Adrenal gland (tissue), 5 donors: ENCODE results near the gene DGKH.

ENCODE experiments used
- CTCF ChIP-seq, 6 experiments: fragments of 450-650 bp in 4 of 6; fragments of 200-600 bp in 2 of 6; sonication (generic) in 1 of 6; IDR thresholded peaks; 1 replicate in 5 of 6; 2 replicates in 1 of 6; pipeline versions ENCODE4 v1.5.1 to v1.8.0; 2016 to 2021; ENCODE audit warnings: antibody characterized with exemption in 6 of 6, mild to moderate bottlenecking in 2 of 6, moderate library complexity in 1 of 6
- POLR2A ChIP-seq, 2 donors: fragments of 450-650 bp; IDR thresholded peaks; one replicate each; pipeline ENCODE4 v1.6.1; 2017; ENCODE audit warnings: antibody characterized with exemption in 2 of 2, mild to moderate bottlenecking in 2 of 2, moderate library complexity in 1 of 2
- donor health status: DM: no; HTN: no; CAD: no.

- no peak for TF ChIP-seq CTCF (IDR thresholded peaks at IDR 0.05)
- TF ChIP-seq POLR2A (IDR thresholded peaks at IDR 0.05) = no peak
Observed at GRCh38 chr13:42043676-42044075, 4.8 kb upstream of the DGKH start.
